Measurements from ENCODE around the gene PTGFRN.

- no peak for TF ChIP-seq EZH2 (IDR thresholded peaks at IDR 0.05; ENCODE audit: borderline replicate concordance, low read length)
- no peak for TF ChIP-seq CTCF (conservative IDR thresholded peaks at IDR 0.05 in 1 of 2, IDR thresholded peaks at IDR 0.05 in 1 of 2; ENCODE audit: extremely low read depth in 1 of 2, insufficient read depth in 1 of 2, low read depth in 1 of 2, low read length in 2 of 2)
Measured at GRCh38 chr1:116918714-116919357, 9.1 kb downstream of the PTGFRN start.
